Measurements from ENCODE around the gene RGPD5.
"Not testable (repeated sequence)": the region's sequence is repeated elsewhere in the genome, so short reads cannot be mapped to it uniquely, and the experiment has no call there.

Gene RGPD5

GRCh38 chr2:109893736-109894135 lies 99.6 kb downstream of the RGPD5 start:
- not testable (repeated sequence) for DNase-seq (ENCODE audit: low spot score)

- DNase-seq (ENCODE audit: low spot score) = not testable (repeated sequence)
These were observed 100.0 kb downstream of the RGPD5 start for GRCh38 chr2:109894141-109894540.

GRCh38 chr2:109895090-109895869 lies 101.2 kb downstream of the RGPD5 start:
- DNase-seq (ENCODE audit: low spot score) = not testable (repeated sequence)

- DNase-seq (ENCODE audit: low spot score) = not testable (repeated sequence)
These were observed 102.1 kb downstream of the RGPD5 start for GRCh38 chr2:109896212-109896611.

GRCh38 chr2:109897769-109898461 lies 103.8 kb downstream of the RGPD5 start:
- not testable (repeated sequence) for DNase-seq (ENCODE audit: low spot score)

- DNase-seq (ENCODE audit: low spot score) = not testable (repeated sequence)
These were observed 104.6 kb downstream of the RGPD5 start, which contains the start of gene LIMS3 for GRCh38 chr2:109898462-109899336. LIMS3 (plus strand) TSS chr2:109898688; CDS start chr2:109898729, 41 bp downstream.

GRCh38 chr2:109905796-109906195 lies 111.7 kb downstream of the RGPD5 start:
- not testable (repeated sequence) for DNase-seq (ENCODE audit: low spot score)

Data from AG08396 (cell line).